HG03280 (cell line): Measurements from ENCODE around the gene PDHX.

Experiments used
- ATAC-seq: cut with Tn5 transposase; IDR thresholded peaks from one replicate; pipeline ENCODE4 v1.9.1; 2021; ENCODE audit warnings: mild to moderate bottlenecking, moderate library complexity; ENCODE audit not compliant: unreplicated experiment

The PDHX gene

DNA sequence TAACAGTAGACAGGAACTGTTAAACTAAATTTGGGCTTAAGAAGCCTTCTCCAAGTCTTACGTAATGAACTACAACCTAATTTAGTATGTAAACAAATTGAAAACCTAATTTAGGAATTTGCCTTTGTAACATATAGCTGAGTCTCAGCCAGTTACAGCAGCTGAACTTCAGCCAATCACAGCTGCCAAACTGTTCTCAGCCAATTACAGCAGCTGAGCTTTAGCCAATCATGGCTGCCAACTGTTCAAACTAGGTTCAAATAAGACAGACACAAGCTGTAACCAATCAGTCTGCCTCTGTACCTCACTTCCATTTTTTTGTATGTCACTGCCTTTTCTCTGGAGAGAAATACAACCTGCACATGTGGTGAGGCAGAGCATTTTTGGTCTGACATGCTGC, 127.5 kb downstream of the PDHX start:
- no peak for ATAC-seq

DNA sequence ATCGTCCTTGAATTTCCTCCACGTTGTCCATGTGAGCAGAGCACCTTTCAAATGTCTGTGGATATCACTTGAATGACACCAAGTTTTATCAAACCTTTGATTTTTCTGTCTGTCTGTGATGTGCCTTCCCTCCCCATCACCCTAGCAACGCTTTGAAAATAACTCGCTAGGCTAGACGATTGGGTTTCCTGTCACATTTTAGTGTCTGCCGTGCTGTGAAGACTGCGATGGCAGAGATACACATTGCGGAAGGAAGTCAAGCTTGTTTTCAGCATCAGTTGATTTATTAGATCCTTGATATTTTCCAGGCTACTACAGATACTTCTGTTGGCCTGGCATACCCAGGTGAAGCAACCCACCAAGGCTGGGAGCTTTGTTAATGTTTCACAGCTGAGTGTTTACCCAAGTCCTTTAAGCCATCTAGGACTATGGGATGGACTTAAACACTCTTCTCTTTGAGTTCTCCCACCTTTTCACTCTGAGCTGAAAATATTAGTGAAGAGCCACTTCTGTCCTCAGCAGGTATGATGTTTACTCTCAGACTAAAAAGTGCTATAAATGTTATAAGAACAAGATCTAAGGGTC, 128.9 kb downstream of the PDHX start:
- ATAC-seq = peak; percentile 67
